Measurements from ENCODE around the gene ATG2B. TPM values are rescaled to one million over a fixed set of nuclear protein-coding genes. Genes with fewer than 3 reads are reported as not detected.

Gene ATG2B
- total RNA-seq, 1 experiment from 2014 or later, result 19.4 TPM

- no peak overlapping the region for H3K27ac Mint-ChIP-seq (ENCODE audit: unreplicated experiment)
- no peak overlapping the region for H3K4me3 Mint-ChIP-seq (ENCODE audit: unreplicated experiment)
- Histone ChIP-seq H3K9me3 (0 out of 2 replicates have a peak, but pooled peaks cover 6% of the 10 kb centered on the region), H3K36me3 (ENCODE audit: control insufficient read depth, insufficient read depth, low read length) (no peaks in the 10 kb centered on the region), H3K27me3 (replicated peaks; ENCODE audit: control insufficient read depth, insufficient read depth, low read length) (no peaks in the 10 kb centered on the region), H3K4me1 (peaks cover under 1% of the 10 kb centered on the region; the same call in 1 of the 2 replicates), H3K4me3 (ENCODE audit: low read depth, low read length) (no peak overlapping the region)
- POLR2A ChIA-PET, result no interaction called here
- H3K9me3 Mint-ChIP-seq (ENCODE audit: unreplicated experiment), result no peaks in the 10 kb centered on the region
- CTCF ChIA-PET, result interaction anchor here (6.4 kb wide), 1 partner anchor 173 kb away, joined by 60 read pairs; no protein-coding TSS in a partner anchor
- peaks cover 1% of the 10 kb centered on the region for H3K4me1 Mint-ChIP-seq (ENCODE audit: low read depth, unreplicated experiment)
- H3K27me3 Mint-ChIP-seq (ENCODE audit: insufficient read depth, unreplicated experiment), result no peaks in the 10 kb centered on the region
- no peak for TF ChIP-seq CTCF (IDR thresholded peaks at IDR 0.05; ENCODE audit: insufficient read depth in 1 of 2, low read depth in 1 of 2, low read length in 1 of 2, severe bottlenecking in 1 of 2, unreplicated experiment in 1 of 2)
- peaks cover 7% of the 10 kb centered on the region for H3K36me3 Mint-ChIP-seq (ENCODE audit: insufficient read depth, unreplicated experiment)
- intact Hi-C loops (cut with micrococcal nuclease; ENCODE audit: unreplicated experiment), result no loop called here
- DNase-seq, result no peak
- no TSS peak for BruUV-seq (replicated peaks)
Measured at GRCh38 chr14:96274122-96274521, 89.0 kb downstream of the ATG2B start.

GRCh38 chr14:96273629-96274028 is 89.5 kb downstream of the ATG2B start:
- H3K27me3 Mint-ChIP-seq (ENCODE audit: insufficient read depth, unreplicated experiment), result no peaks in the 10 kb centered on the region
- H3K4me1 Mint-ChIP-seq (ENCODE audit: low read depth, unreplicated experiment), result no peaks in the 10 kb centered on the region
- no peak overlapping the region for H3K27ac Mint-ChIP-seq (ENCODE audit: unreplicated experiment)
- ChIA-PET POLR2A (no interaction called here), CTCF (interaction anchor here (6.4 kb wide), 1 partner anchor 173 kb away, joined by 60 read pairs; no protein-coding TSS in a partner anchor)
- TF ChIP-seq CTCF (IDR thresholded peaks at IDR 0.05; ENCODE audit: insufficient read depth in 1 of 2, low read depth in 1 of 2, low read length in 1 of 2, severe bottlenecking in 1 of 2, unreplicated experiment in 1 of 2), result no peak
- Histone ChIP-seq H3K4me3 (ENCODE audit: low read depth, low read length) (no peak overlapping the region), H3K27me3 (replicated peaks; ENCODE audit: control insufficient read depth, insufficient read depth, low read length) (no peaks in the 10 kb centered on the region), H3K36me3 (ENCODE audit: control insufficient read depth, insufficient read depth, low read length) (no peaks in the 10 kb centered on the region), H3K4me1 (0 out of 2 replicates have a peak, but pooled peaks cover 2% of the 10 kb centered on the region), H3K9me3 (0 out of 2 replicates have a peak, but pooled peaks cover 6% of the 10 kb centered on the region)
- no peak overlapping the region for H3K4me3 Mint-ChIP-seq (ENCODE audit: unreplicated experiment)
- no peaks in the 10 kb centered on the region for H3K9me3 Mint-ChIP-seq (ENCODE audit: unreplicated experiment)
- no TSS peak for BruUV-seq (replicated peaks)
- intact Hi-C loops (cut with micrococcal nuclease; ENCODE audit: unreplicated experiment), result no loop called here
- DNase-seq, result no peak
- H3K36me3 Mint-ChIP-seq (ENCODE audit: insufficient read depth, unreplicated experiment), result peaks cover 2% of the 10 kb centered on the region

- Mint-ChIP-seq H3K4me1 (ENCODE audit: low read depth, unreplicated experiment) (no peaks in the 10 kb centered on the region), H3K36me3 (ENCODE audit: insufficient read depth, unreplicated experiment) (no peaks in the 10 kb centered on the region), H3K4me3 (ENCODE audit: unreplicated experiment) (no peak overlapping the region), H3K27ac (ENCODE audit: unreplicated experiment) (no peak overlapping the region), H3K27me3 (ENCODE audit: insufficient read depth, unreplicated experiment) (no peaks in the 10 kb centered on the region), H3K9me3 (ENCODE audit: unreplicated experiment) (no peaks in the 10 kb centered on the region)
- ChIA-PET CTCF (interaction anchor here (1.0 to 6.4 kb wide), 2 partner anchors 172 to 174 kb away, joined by 4 to 60 read pairs; no protein-coding TSS in a partner anchor), POLR2A (no interaction called here)
- no TSS peak for BruUV-seq (replicated peaks)
- H3K27me3 ChIP-seq (replicated peaks; ENCODE audit: control insufficient read depth, insufficient read depth, low read length), result no peaks in the 10 kb centered on the region
- intact Hi-C loops (cut with micrococcal nuclease; ENCODE audit: unreplicated experiment), result no loop called here
- DNase-seq, result no peak
- 0 out of 2 replicates have a peak, but pooled peaks cover 5% of the 10 kb centered on the region for H3K9me3 ChIP-seq
- H3K4me1 ChIP-seq, result 0 out of 2 replicates have a peak, but pooled peaks cover 5% of the 10 kb centered on the region
- H3K4me3 ChIP-seq (ENCODE audit: low read depth, low read length), result no peak overlapping the region
- no peak for TF ChIP-seq CTCF (IDR thresholded peaks at IDR 0.05; ENCODE audit: insufficient read depth in 1 of 2, low read depth in 1 of 2, low read length in 1 of 2, severe bottlenecking in 1 of 2, unreplicated experiment in 1 of 2)
- H3K36me3 ChIP-seq (ENCODE audit: control insufficient read depth, insufficient read depth, low read length), result no peaks in the 10 kb centered on the region
Measured at GRCh38 chr14:96272777-96273473, 90.2 kb downstream of the ATG2B start.

Measured in Caco-2 (cell line).